Prostate gland (tissue), 2 donors: ENCODE measurements around the gene PTPRK.

Source experiments
- POLR2A ChIP-seq: fragments of 450-650 bp; IDR thresholded peaks from one replicate; pipeline ENCODE4 v1.6.1; 2016; ENCODE audit warnings: antibody characterized with exemption, mild to moderate bottlenecking
- POLR2AphosphoS5 ChIP-seq: sonication (generic); formaldehyde crosslinking; IDR thresholded peaks from one replicate; pipeline ENCODE4 v1.6.1; 2017; ENCODE audit warnings: antibody characterized with exemption
- TF ChIP-seq, protein P1 (sequence below), 4 experiments: fragments of 200-600 bp in 2 of 4; fragments of 450-650 bp in 2 of 4; sonication (generic) in 2 of 4; IDR thresholded peaks; 1 replicate in 3 of 4; 2 replicates in 1 of 4; pipeline ENCODE4 v1.5.1; 2016 to 2019; ENCODE audit warnings: antibody characterized with exemption in 4 of 4, mild to moderate bottlenecking in 2 of 4, moderate library complexity in 2 of 4

- TF ChIP-seq, protein P1, sequence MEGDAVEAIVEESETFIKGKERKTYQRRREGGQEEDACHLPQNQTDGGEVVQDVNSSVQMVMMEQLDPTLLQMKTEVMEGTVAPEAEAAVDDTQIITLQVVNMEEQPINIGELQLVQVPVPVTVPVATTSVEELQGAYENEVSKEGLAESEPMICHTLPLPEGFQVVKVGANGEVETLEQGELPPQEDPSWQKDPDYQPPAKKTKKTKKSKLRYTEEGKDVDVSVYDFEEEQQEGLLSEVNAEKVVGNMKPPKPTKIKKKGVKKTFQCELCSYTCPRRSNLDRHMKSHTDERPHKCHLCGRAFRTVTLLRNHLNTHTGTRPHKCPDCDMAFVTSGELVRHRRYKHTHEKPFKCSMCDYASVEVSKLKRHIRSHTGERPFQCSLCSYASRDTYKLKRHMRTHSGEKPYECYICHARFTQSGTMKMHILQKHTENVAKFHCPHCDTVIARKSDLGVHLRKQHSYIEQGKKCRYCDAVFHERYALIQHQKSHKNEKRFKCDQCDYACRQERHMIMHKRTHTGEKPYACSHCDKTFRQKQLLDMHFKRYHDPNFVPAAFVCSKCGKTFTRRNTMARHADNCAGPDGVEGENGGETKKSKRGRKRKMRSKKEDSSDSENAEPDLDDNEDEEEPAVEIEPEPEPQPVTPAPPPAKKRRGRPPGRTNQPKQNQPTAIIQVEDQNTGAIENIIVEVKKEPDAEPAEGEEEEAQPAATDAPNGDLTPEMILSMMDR (IDR thresholded peaks at IDR 0.05): no peak
- TF ChIP-seq POLR2A: no peak
- no peak for TF ChIP-seq POLR2AphosphoS5
Measured at GRCh38 chr6:127949251-127949650, 571.1 kb downstream of the PTPRK start.
